ENCODE data around the gene MAP6. TPM values are rescaled to one million over a fixed set of nuclear protein-coding genes. Genes with fewer than 3 reads are reported as not detected.
A peak's percentile ranks its signal among the peaks of the same experiment; 100 is the strongest.

Gene MAP6
- total RNA-seq, 4 donors from 2014 or later: 7.9 to 22.1 (median 14.4) TPM

- peak; percentile 84 to 87 for DNase-seq
- H3K27ac ChIP-seq: peak overlapping the region; percentile 90 to 99
- no peaks in the 10 kb centered on the region for H3K27me3 ChIP-seq
- H3K9me3 ChIP-seq: no peaks in the 10 kb centered on the region
- intact Hi-C loops (cut with DNase I; ENCODE audit: low total_unique reads): loop anchor here (5.0 kb wide), 1 partner anchor 37 kb away; no protein-coding TSS in a partner anchor
- no peaks in the 10 kb centered on the region for H3K36me3 ChIP-seq
- H3K4me1 ChIP-seq: peaks cover 0 to 4% of the 10 kb centered on the region in 2 donors
- H3K4me3 ChIP-seq: peak overlapping the region; percentile 29 to 72
- TF ChIP-seq POLR2A (IDR thresholded peaks at IDR 0.05) (no peak), CTCF (IDR thresholded peaks at IDR 0.05) (no peak)
Observed at GRCh38 chr11:75583718-75584658, 84.8 kb downstream of the MAP6 start.

- Histone ChIP-seq H3K4me3 (peak overlapping the region; percentile 29 to 72), H3K27me3 (no peaks in the 10 kb centered on the region), H3K27ac (peak overlapping the region; percentile 90 to 99), H3K36me3 (no peaks in the 10 kb centered on the region), H3K4me1 (peaks cover 0 to 4% of the 10 kb centered on the region in 2 donors), H3K9me3 (no peaks in the 10 kb centered on the region)
- DNase-seq: peak; percentile 77 to 80
- intact Hi-C loops (cut with DNase I; ENCODE audit: low total_unique reads): loop anchor here (5.0 kb wide), 1 partner anchor 36 kb away; no protein-coding TSS in a partner anchor
- TF ChIP-seq CTCF (IDR thresholded peaks at IDR 0.05) (peak in 1 of 4 experiments; percentile 50), POLR2A (IDR thresholded peaks at IDR 0.05) (peak; percentile 64 to 81)
Observed at GRCh38 chr11:75582895-75583717, 85.7 kb downstream of the MAP6 start.

DNA sequence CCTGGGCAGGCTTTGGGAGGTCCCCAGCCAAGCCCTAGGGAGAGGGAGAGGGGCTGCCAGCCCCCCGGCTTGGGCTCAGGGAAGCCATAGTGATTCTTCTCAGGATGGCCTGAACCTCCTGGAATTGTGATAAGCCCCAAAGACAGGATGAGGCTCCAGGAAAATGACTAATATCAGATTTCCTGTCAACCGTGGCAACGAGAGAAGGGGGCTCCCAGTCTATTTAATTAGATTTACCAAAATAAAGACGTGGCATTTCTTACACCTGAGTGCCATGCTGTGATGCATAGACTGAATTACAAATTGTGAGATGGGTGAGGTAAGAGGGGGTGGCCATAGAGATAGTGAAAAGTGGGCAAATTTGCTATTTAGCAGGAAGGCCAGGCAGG, 86.3 kb downstream of the MAP6 start:
- Histone ChIP-seq H3K27ac (peak overlapping the region; percentile 90 to 99), H3K27me3 (no peaks in the 10 kb centered on the region), H3K9me3 (no peaks in the 10 kb centered on the region), H3K4me1 (peaks cover 0 to 4% of the 10 kb centered on the region in 2 donors), H3K4me3 (peak overlapping the region; percentile 29 to 72), H3K36me3 (no peaks in the 10 kb centered on the region)
- TF ChIP-seq CTCF (IDR thresholded peaks at IDR 0.05): no peak
- no peak for TF ChIP-seq POLR2A (IDR thresholded peaks at IDR 0.05)
- intact Hi-C loops (cut with DNase I; ENCODE audit: low total_unique reads): loop anchor here (5.0 kb wide), 1 partner anchor 35 kb away; no protein-coding TSS in a partner anchor
- no peak for DNase-seq

DNA sequence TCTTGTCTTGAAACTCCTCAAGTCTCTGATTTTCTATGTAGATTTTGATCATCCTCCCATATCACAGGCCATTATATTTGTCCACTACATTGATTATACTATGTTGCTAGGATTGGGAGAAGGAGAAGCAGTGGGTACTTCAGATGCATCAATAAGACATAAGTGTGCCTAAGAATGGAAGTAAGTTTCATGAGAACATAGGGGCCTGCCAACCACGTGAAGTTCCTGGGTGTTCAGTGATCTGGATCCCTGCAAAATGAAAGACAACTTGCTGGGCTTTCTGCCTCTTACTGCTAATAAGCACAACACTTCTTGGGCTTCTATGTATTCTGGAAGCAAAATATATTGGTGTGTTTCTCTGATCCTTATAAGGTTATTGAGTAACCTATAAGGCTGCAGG, 89.0 kb downstream of the MAP6 start:
- H3K9me3 ChIP-seq: no peaks in the 10 kb centered on the region
- no peak for DNase-seq
- H3K4me3 ChIP-seq: no peak overlapping the region
- TF ChIP-seq POLR2A (IDR thresholded peaks at IDR 0.05) (no peak), CTCF (IDR thresholded peaks at IDR 0.05) (no peak)
- no peaks in the 10 kb centered on the region for H3K36me3 ChIP-seq
- H3K27ac ChIP-seq: no peak overlapping the region
- H3K27me3 ChIP-seq: no peaks in the 10 kb centered on the region
- H3K4me1 ChIP-seq: peaks cover 0 to 4% of the 10 kb centered on the region in 2 donors
- intact Hi-C loops (cut with DNase I; ENCODE audit: low total_unique reads): loop anchor here (5.0 kb wide), 1 partner anchor 33 kb away; no protein-coding TSS in a partner anchor
